ENCODE data around the gene BRF1.

DNA sequence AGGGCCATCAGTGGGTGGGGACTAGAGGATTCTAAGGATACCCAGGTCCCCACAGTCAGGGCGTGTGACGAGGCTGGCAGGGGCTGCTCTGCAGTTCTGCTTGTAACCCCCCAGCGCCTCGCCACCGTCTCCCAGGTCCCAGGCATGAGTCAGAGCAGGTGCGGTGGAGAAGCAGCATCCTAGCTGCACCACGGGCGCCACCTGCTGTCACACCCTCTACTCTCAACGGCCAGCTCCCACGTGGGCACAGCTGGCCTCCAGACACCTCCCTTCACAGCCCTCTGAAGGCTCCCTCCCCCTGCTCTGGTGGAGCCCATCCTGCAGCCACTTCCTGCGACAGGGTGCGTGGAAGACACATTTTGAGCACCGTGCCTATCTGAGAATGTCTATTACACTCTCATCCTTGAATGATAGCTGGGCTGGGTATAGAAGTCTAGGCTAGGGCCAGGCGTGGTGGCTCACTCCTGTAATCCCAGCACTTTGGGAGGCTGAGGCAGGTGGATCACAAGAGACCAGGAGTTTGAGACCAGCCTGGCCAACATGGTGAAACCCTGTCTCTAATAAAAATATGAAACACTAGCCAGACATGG, 112.8 kb downstream of the BRF1 start:
- TF ChIP-seq SRY (CRISPR knock-in tag; IDR thresholded peaks at IDR 0.05) (no peak), KDM2A (CRISPR knock-in tag; IDR thresholded peaks at IDR 0.05; ENCODE audit: borderline replicate concordance, low read depth) (no peak), PCBP2 (optimal IDR thresholded peaks at IDR 0.05; ENCODE audit: low read depth, low read length, poor library complexity, severe bottlenecking) (no peak), EZH2 (conservative IDR thresholded peaks at IDR 0.05; ENCODE audit: low read depth, low read length) (no peak)
- TF ChIP-seq, protein P1, sequence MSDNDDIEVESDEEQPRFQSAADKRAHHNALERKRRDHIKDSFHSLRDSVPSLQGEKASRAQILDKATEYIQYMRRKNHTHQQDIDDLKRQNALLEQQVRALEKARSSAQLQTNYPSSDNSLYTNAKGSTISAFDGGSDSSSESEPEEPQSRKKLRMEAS (IDR thresholded peaks at IDR 0.05): no peak

Measured in HepG2 (cell line).